H1 (cell line): Measurements from ENCODE around the gene PRKN. TPM values are rescaled to one million over a fixed set of nuclear protein-coding genes. Genes with fewer than 3 reads are reported as not detected.

ENCODE experiments used
- CTCF ChIA-PET: fragments of 300-600 bp; sonication (Branson Sonifier 250); formaldehyde crosslinking; loops from one replicate; lab custom pipeline; 2021; ENCODE audit not compliant: partially characterized antibody; lab: Charles Lee
- POLR2A ChIA-PET: fragments of 300-600 bp; sonication (Branson Sonifier 250); formaldehyde crosslinking; loops from one replicate; lab custom pipeline; 2021; ENCODE audit warnings: inconsistent platforms; ENCODE audit not compliant: partially characterized antibody; lab: Charles Lee
- DNase-seq, 2 experiments: peaks; one replicate each; pipeline versions ENCODE4 v3.0.0 to v3.0.0-alpha.2; 2010 to 2022; ENCODE audit warnings: low spot score in 2 of 2, low read depth in 1 of 2, mixed read lengths in 1 of 2
- FAIRE-seq: peaks from 2 replicates; lab custom pipeline; 2011; peaks lifted over from hg19 to GRCh38; lab: Jason Lieb, UNC
- H2AFZ ChIP-seq: 2 replicates; pipeline ENCODE4 v1.8.1; 2012; ENCODE audit warnings: low read length, inconsistent platforms
- H2AK5ac ChIP-seq: 2 replicates; pipeline ENCODE4 v1.6.1; 2013; ENCODE audit warnings: low read depth, low read length
- H2BK120ac ChIP-seq: replicated peaks from 2 replicates; pipeline ENCODE3; 2013; ENCODE audit warnings: low read depth, low read length, inconsistent platforms
- H2BK12ac ChIP-seq: 2 replicates; pipeline ENCODE4 v1.6.1; 2013; ENCODE audit warnings: low read depth, low read length
- H2BK15ac ChIP-seq: 2 replicates; pipeline ENCODE4 v1.6.1; 2013; ENCODE audit warnings: low read length
- H2BK20ac ChIP-seq: 2 replicates; pipeline ENCODE4 v1.6.1; 2013; ENCODE audit warnings: low read length
- H2BK5ac ChIP-seq: 2 replicates; pipeline ENCODE4 v1.6.1; 2013; ENCODE audit warnings: low read depth, low read length
- H3K14ac ChIP-seq: 2 replicates; pipeline ENCODE4 v1.6.1; 2013; ENCODE audit warnings: inconsistent platforms; ENCODE audit not compliant: insufficient read length
- H3K18ac ChIP-seq: 2 replicates; pipeline ENCODE4 v1.6.1; 2013; ENCODE audit warnings: low read length; ENCODE audit errors: extremely low read depth
- H3K23ac ChIP-seq: 2 replicates; pipeline ENCODE4 v1.6.1; 2013; ENCODE audit warnings: inconsistent platforms; ENCODE audit not compliant: insufficient read length
- H3K23me2 ChIP-seq: 2 replicates; pipeline ENCODE4 v1.6.1; 2013; ENCODE audit warnings: low read depth, low read length
- H3K27ac ChIP-seq: 2 replicates; pipeline ENCODE4 v1.6.1; 2011; ENCODE audit warnings: low read depth, low read length, inconsistent platforms
- H3K27me3 ChIP-seq, 4 experiments: replicated peaks in 1 of 4; 1 replicate in 1 of 4; 2 replicates in 3 of 4; pipeline versions ENCODE4 v1.6.1 to v1.8.1; 2011 to 2013; ENCODE audit warnings: low read length in 3 of 4, mild to moderate bottlenecking in 3 of 4, inconsistent platforms in 2 of 4, mixed read lengths in 2 of 4, moderate library complexity in 1 of 4; ENCODE audit not compliant: control insufficient read depth in 3 of 4, insufficient read depth in 3 of 4; ENCODE audit errors: extremely low read depth in 1 of 4
- H3K36me3 ChIP-seq, 4 experiments: 2 replicates each; pipeline versions ENCODE4 v1.6.1 to v1.8.1; 2011 to 2013; ENCODE audit warnings: mild to moderate bottlenecking in 4 of 4, low read length in 3 of 4, moderate library complexity in 2 of 4, control low read depth in 1 of 4, inconsistent platforms in 1 of 4; ENCODE audit not compliant: insufficient read depth in 4 of 4, control insufficient read depth in 2 of 4
- H3K4ac ChIP-seq: replicated peaks from 2 replicates; pipeline ENCODE3; 2013; ENCODE audit warnings: low read length, low read depth, mixed read lengths, inconsistent platforms; ENCODE audit not compliant: insufficient read length
- H3K4me1 ChIP-seq, 4 experiments: replicated peaks in 1 of 4; 1 replicate in 1 of 4; 2 replicates in 3 of 4; pipeline versions ENCODE4 v1.6.1 to v1.8.1; 2011 to 2013; ENCODE audit warnings: low read length in 3 of 4, inconsistent platforms in 2 of 4, mixed read lengths in 1 of 4; ENCODE audit not compliant: insufficient read depth in 4 of 4, control insufficient read depth in 3 of 4
- H3K4me2 ChIP-seq, 2 experiments: 2 replicates each; pipeline versions ENCODE4 v1.6.1 to v1.8.1; 2011 to 2013; ENCODE audit warnings: low read depth in 2 of 2, low read length in 2 of 2, control low read depth in 1 of 2, inconsistent platforms in 1 of 2, mild to moderate bottlenecking in 1 of 2; ENCODE audit not compliant: insufficient read depth in 1 of 2
- H3K4me3 ChIP-seq, 4 experiments: fragments of 200-600, 300-600 bp in 1 of 4; sonication (generic), shearing (Covaris generic), sonication (Bioruptor Twin) in 1 of 4; 2 replicates each; pipeline versions ENCODE4 v1.5.1 to v1.8.1; 2011 to 2016; ENCODE audit warnings: low read length in 4 of 4, low read depth in 3 of 4, control low read depth in 2 of 4, inconsistent platforms in 2 of 4, mild to moderate bottlenecking in 2 of 4, mixed read lengths in 1 of 4, moderate library complexity in 1 of 4; ENCODE audit not compliant: insufficient read depth in 2 of 4; ENCODE audit errors: extremely low read depth in 1 of 4
- H3K56ac ChIP-seq: replicated peaks from 2 replicates; pipeline ENCODE3; 2013; ENCODE audit warnings: low read depth, mild to moderate bottlenecking, mixed read lengths, low read length, inconsistent platforms; ENCODE audit not compliant: insufficient read length
- H3K79me1 ChIP-seq: 2 replicates; pipeline ENCODE4 v1.6.1; 2013; ENCODE audit warnings: low read depth, low read length, control low read depth
- H3K79me2 ChIP-seq, 2 experiments: 2 replicates each; pipeline versions ENCODE4 v1.6.1 to v1.8.1; 2012 to 2013; ENCODE audit warnings: low read length in 2 of 2, mild to moderate bottlenecking in 2 of 2, inconsistent platforms in 1 of 2; ENCODE audit not compliant: insufficient read depth in 2 of 2, control insufficient read depth in 1 of 2
- H3K9ac ChIP-seq, 4 experiments: replicated peaks in 1 of 4; 1 replicate in 1 of 4; 2 replicates in 3 of 4; pipeline versions ENCODE4 v1.6.1 to v1.8.1; 2011 to 2013; ENCODE audit warnings: low read depth in 3 of 4, low read length in 3 of 4, control low read depth in 2 of 4, mild to moderate bottlenecking in 2 of 4, moderate library complexity in 2 of 4, inconsistent platforms in 1 of 4; ENCODE audit errors: extremely low read depth in 1 of 4
- H3K9me3 ChIP-seq, 2 experiments: 2 replicates each; pipeline versions ENCODE4 v1.6.1 to v1.8.1; 2012 to 2013; ENCODE audit warnings: mild to moderate bottlenecking in 2 of 2, moderate library complexity in 2 of 2, control low read depth in 1 of 2, inconsistent platforms in 1 of 2, low read depth in 1 of 2, low read length in 1 of 2, mixed read lengths in 1 of 2; ENCODE audit not compliant: insufficient read depth in 2 of 2
- H4K20me1 ChIP-seq, 2 experiments: replicated peaks in 1 of 2; 2 replicates each; pipeline versions ENCODE3 to v1.8.1; 2011 to 2013; ENCODE audit warnings: inconsistent platforms in 2 of 2, low read length in 2 of 2, mild to moderate bottlenecking in 1 of 2; ENCODE audit not compliant: insufficient read depth in 2 of 2, control insufficient read depth in 1 of 2
- H4K5ac ChIP-seq: 2 replicates; pipeline ENCODE4 v1.6.1; 2013; ENCODE audit warnings: low read length, low read depth, mixed read lengths, inconsistent platforms; ENCODE audit not compliant: insufficient read length
- H4K8ac ChIP-seq: 2 replicates; pipeline ENCODE4 v1.8.0; 2013; ENCODE audit warnings: mild to moderate bottlenecking, moderate library complexity, low read length, inconsistent platforms; ENCODE audit not compliant: insufficient read depth; ENCODE audit errors: extremely low read depth
- H4K91ac ChIP-seq: replicated peaks from 2 replicates; pipeline ENCODE3; 2013; ENCODE audit warnings: low read length, mixed read lengths, inconsistent platforms; ENCODE audit not compliant: insufficient read length
- KDM5A ChIP-seq: fragments of 200-600 bp; IDR thresholded peaks from 2 replicates; pipeline ENCODE4 v1.7.1; 2012; ENCODE audit warnings: mild to moderate bottlenecking, low read length, inconsistent platforms, mixed read lengths
- POLR2AphosphoS5 ChIP-seq: IDR thresholded peaks from 2 replicates; pipeline ENCODE4 v1.6.1; 2011; ENCODE audit warnings: low read depth, low read length
- RBBP5 ChIP-seq: IDR thresholded peaks from 2 replicates; pipeline ENCODE4 v1.7.1; 2012; ENCODE audit warnings: low read depth, mild to moderate bottlenecking, inconsistent platforms, low read length, moderate library complexity, borderline replicate concordance
- ZNF274 ChIP-seq: IDR thresholded peaks from 2 replicates; pipeline ENCODE4 v1.7.0; 2012; ENCODE audit warnings: low read length, borderline replicate concordance; ENCODE audit errors: extremely low read depth
- WGBS, 2 experiments: shearing (Covaris generic) in 1 of 2; methylation state at CpG; one replicate each; pipeline versions ENCODE4 v1.1.6 to v1.1.7; 2013 to 2015; ENCODE audit warnings: low lambda C conversion rate in 2 of 2, mixed read lengths in 2 of 2, inconsistent platforms in 1 of 2, low coverage in 1 of 2, missing lambda C conversion rate in 1 of 2; ENCODE audit not compliant: insufficient replicate concordance in 2 of 2, insufficient coverage in 1 of 2, insufficient read length in 1 of 2; ENCODE audit errors: extremely low coverage in 1 of 2, missing lambda C conversion rate in 1 of 2; 5-methylcytosine and 5-hydroxymethylcytosine counted together
- polyA plus RNA-seq, 7 experiments: library from polyadenylated mRNA; depleted of rRNA in 3 of 7; stranded (reverse) in 5 of 7; unstranded in 2 of 7; fragments of >200 nt in 5 of 7; fragments of 200-250 nt in 2 of 7; gene quantifications; 1 replicate in 5 of 7; 2 replicates in 1 of 7; 4 replicates in 1 of 7; pipeline versions ENCODE4 v1.2.1 to v1.2.3, GENCODE V29; 2011 to 2013; ENCODE audit warnings: missing spikeins in 2 of 7, mixed read lengths in 2 of 7
- total RNA-seq: library from RNA; stranded (reverse); fragmentation: NEBNext Ultra II Directional; extraction: Animal tissue kit (Norgen Biotek cat#: 25700); gene quantifications from 2 replicates; pipeline ENCODE4 v1.2.1, GENCODE V29; 2021
- TF ChIP-seq, protein P1 (sequence below): IDR thresholded peaks from 2 replicates; pipeline ENCODE4 v1.6.1; 2011; ENCODE audit warnings: low read depth, mild to moderate bottlenecking, low read length; ENCODE audit not compliant: insufficient read depth

The PRKN gene
- total and polyA plus RNA-seq, 2 of the 8 experiments (the other 6 are each of a cell fraction or from before 2014, with no cell fraction given) = 0.13 to 0.29 TPM

DNA sequence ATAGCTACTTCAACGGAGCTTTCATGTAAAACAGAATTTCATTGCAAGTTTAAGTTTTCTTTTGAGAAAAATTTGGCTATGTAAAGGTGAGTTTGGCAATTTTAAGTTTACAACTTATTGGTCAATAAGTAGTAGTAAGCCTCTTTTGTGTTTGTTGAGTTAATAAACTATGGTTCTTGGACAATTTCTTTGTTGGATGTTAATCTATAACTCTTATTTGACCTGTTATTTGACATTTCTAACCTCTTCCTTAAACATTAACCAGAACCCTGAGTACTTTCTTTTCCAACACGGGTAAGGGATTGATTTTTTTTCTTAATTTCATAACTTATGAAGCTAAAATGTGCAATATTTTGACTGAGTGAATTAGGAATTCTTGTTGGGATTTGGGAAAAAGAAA is 354.4 kb downstream of the PRKN start:
- Histone ChIP-seq H3K36me3 (no peaks in the 10 kb centered on the region), H3K23me2 (no peaks in the 10 kb centered on the region), H2AK5ac (no peak overlapping the region), H3K4me2 (no peak overlapping the region), H3K27ac (no peak overlapping the region), H2BK20ac (no peak overlapping the region), H3K79me2 (no peaks in the 10 kb centered on the region), H3K4ac (no peak overlapping the region), H3K9me3 (no peaks in the 10 kb centered on the region), H3K9ac (no peak overlapping the region), H4K20me1 (no peaks in the 10 kb centered on the region), H3K4me1 (peaks cover 0 to 5% (median 0%) of the 10 kb centered on the region in 4 experiments; a peak in 2 of 7 replicates), H2BK15ac (no peak overlapping the region), H2BK120ac (no peak overlapping the region), H2AFZ (no peak overlapping the region), H3K79me1 (no peaks in the 10 kb centered on the region), H4K5ac (no peak overlapping the region), H3K23ac (no peak overlapping the region), H4K8ac (no peak overlapping the region), H2BK5ac (no peak overlapping the region), H3K14ac (no peak overlapping the region), H3K18ac (no peak overlapping the region), H3K4me3 (no peak overlapping the region), H2BK12ac (no peak overlapping the region), H3K56ac (no peak overlapping the region), H4K91ac (no peak overlapping the region), H3K27me3 (no peaks in the 10 kb centered on the region)
- DNase-seq (no peak), FAIRE-seq (no peak)
- ChIA-PET POLR2A (no interaction called here), CTCF (interaction anchor here (0.6 kb wide), 1 partner anchor 14 kb away, joined by 3 read pairs; no protein-coding TSS in a partner anchor)
- 91% methylated on average over 2 of the region's 2 CpGs; no CpG with 5 or more reads in 1 of the 2 experiments for WGBS, 2 experiments
- TF ChIP-seq, protein P1, sequence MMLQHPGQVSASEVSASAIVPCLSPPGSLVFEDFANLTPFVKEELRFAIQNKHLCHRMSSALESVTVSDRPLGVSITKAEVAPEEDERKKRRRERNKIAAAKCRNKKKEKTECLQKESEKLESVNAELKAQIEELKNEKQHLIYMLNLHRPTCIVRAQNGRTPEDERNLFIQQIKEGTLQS = no peak
- TF ChIP-seq KDM5A (no peak), POLR2AphosphoS5 (no peak), ZNF274 (no peak), RBBP5 (no peak)
